GM12872 (cell line): Measurements from ENCODE around the gene PRDX2.

Experiments
- CTCF ChIP-seq: IDR thresholded peaks from 3 replicates; pipeline ENCODE4 v1.5.1; 2011; ENCODE audit warnings: low read depth, mild to moderate bottlenecking, low read length, moderate library complexity; ENCODE audit not compliant: insufficient read depth

Gene PRDX2

DNA sequence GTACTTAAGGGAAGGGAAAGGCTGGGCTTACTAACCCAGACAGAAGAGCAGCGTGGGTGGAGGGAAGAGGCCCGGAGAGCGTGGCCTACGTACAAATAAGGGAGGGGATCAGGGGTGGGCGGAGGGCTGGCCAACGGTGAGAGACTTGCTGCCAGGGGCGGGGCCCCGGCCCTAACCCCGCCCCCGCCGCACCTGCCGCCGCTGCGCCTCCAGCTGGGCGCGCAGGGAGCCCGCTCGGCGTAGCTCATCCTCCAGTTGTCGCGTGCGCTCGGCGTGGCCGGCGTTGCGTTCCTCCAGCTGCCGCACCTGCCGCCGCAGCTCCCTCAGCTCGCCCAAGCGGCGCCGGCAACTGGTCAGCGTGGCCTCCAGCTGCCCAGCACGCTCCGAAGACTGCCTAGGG lies 31.9 kb downstream of the PRDX2 start:
- no peak for TF ChIP-seq CTCF

- no peak for TF ChIP-seq CTCF
These were observed 33.9 kb downstream of the PRDX2 start for GRCh38 chr19:12767666-12768065.

- TF ChIP-seq CTCF: no peak
These were observed 34.5 kb downstream of the PRDX2 start for GRCh38 chr19:12767150-12767549.

- TF ChIP-seq CTCF: peak; percentile 62
These were observed 35.5 kb downstream of the PRDX2 start for GRCh38 chr19:12766051-12766521.

DNA sequence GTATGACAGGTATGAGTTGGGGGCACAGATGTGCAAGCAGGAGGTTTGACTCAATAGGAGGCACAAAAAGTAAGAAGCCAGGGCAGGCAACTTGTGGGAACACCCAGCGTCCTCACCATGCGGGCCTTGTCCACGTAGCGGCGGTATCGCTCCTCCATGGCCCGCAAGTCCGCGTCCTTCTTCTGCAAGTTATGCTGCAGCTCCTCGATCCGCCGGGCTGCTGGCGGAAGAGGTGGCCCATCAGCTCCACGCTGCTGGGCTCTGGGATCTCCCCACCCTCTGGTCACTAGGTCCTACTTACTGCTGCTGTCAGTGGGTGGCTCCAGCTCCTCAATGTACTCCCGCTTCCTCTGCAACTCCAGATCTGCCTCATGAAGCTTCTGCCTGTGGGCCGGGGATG lies 36.9 kb downstream of the PRDX2 start:
- TF ChIP-seq CTCF: no peak

DNA sequence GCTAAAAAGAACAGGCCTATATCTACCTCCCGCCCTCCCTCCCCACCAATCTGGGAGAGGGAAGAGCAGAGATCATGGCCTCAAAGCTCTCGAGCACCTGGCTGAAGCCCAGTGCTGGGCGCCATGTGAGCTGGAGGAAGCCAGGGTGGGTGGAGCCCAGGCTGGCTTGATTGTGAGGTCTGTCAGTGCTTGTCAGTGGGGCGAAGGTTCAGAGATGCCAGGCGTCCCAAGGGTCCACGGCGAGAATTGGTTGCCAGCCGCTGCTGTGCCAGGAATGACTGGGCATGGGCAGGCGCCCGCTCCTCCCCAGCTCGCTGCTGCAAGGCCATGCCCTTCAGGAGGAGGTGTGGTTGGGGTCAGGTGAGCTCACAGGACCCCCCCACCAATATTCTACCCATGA lies 38.5 kb downstream of the PRDX2 start:
- no peak for TF ChIP-seq CTCF

- 0 out of 3 replicates have a peak, but pooled peaks have one; percentile 3 for TF ChIP-seq CTCF
These were observed 41.9 kb downstream of the PRDX2 start for GRCh38 chr19:12759686-12760085.
